Measurements from ENCODE around the gene SLC38A8. TPM values are rescaled to one million over a fixed set of nuclear protein-coding genes. Genes with fewer than 3 reads are reported as not detected.

Gene SLC38A8
- total RNA-seq, 1 experiment from 2014 or later = not detected

GRCh38 chr16:84048871-84049270 is 6.3 kb upstream of the SLC38A8 start:
- no peaks in the 10 kb centered on the region for H3K9me3 ChIP-seq (ENCODE audit: control insufficient read depth, insufficient read depth, low read depth, low read length)
- no TSS peak for BruUV-seq (replicated peaks)

GRCh38 chr16:84048270-84048669 is 5.7 kb upstream of the SLC38A8 start:
- DNase-seq (ENCODE audit: low read depth, low spot score) (no peak), ATAC-seq (no peak)
- TF ChIP-seq POLR2AphosphoS5 (IDR thresholded peaks at IDR 0.05; ENCODE audit: low read depth, low read length) (no peak), CTCF (IDR thresholded peaks at IDR 0.05) (no peak), REST (IDR thresholded peaks at IDR 0.05; ENCODE audit: insufficient read depth in 1 of 2, low read depth in 2 of 2, low read length in 1 of 2) (no peak), SIN3A (IDR thresholded peaks at IDR 0.05; ENCODE audit: borderline replicate concordance, insufficient read depth, low read depth, low read length) (no peak), TCF7L2 (IDR thresholded peaks at IDR 0.05; ENCODE audit: low read depth, low read length) (no peak)
- in situ Hi-C loops (cut with HindIII; ENCODE audit: low pct_unique_long_range_greater_than_20kb, low sequenced_read_pairs) = no loop called here
- no peaks in the 10 kb centered on the region for H3K27me3 ChIP-seq (ENCODE audit: control insufficient read depth, insufficient read depth, low read length)
- no peak overlapping the region for H3K4me3 ChIP-seq (ENCODE audit: low read depth in 2 of 2, low read length in 2 of 2)
- CTCF ChIA-PET = no interaction called here
- intact Hi-C loops (cut with micrococcal nuclease; ENCODE audit: unreplicated experiment) = no loop called here
- no peaks in the 10 kb centered on the region for H3K9me3 ChIP-seq (ENCODE audit: control insufficient read depth, insufficient read depth, low read depth, low read length)
- BruUV-seq (replicated peaks) = no TSS peak
- no peak overlapping the region for H3K27ac ChIP-seq (ENCODE audit: low read length)
- no peaks in the 10 kb centered on the region for H3K4me1 ChIP-seq (ENCODE audit: control insufficient read depth, insufficient read depth, low read length)
- POLR2A ChIA-PET = no interaction called here
- no peaks in the 10 kb centered on the region for H3K36me3 ChIP-seq (ENCODE audit: control insufficient read depth, insufficient read depth, low read length)

More at GRCh38 chr16:84048871-84049270, 6.3 kb upstream of the SLC38A8 start:
- ATAC-seq (no peak), DNase-seq (ENCODE audit: low read depth, low spot score) (no peak)
- CTCF ChIA-PET = no interaction called here
- Histone ChIP-seq H3K36me3 (ENCODE audit: control insufficient read depth, insufficient read depth, low read length) (no peaks in the 10 kb centered on the region), H3K27me3 (ENCODE audit: control insufficient read depth, insufficient read depth, low read length) (no peaks in the 10 kb centered on the region), H3K4me1 (ENCODE audit: control insufficient read depth, insufficient read depth, low read length) (no peaks in the 10 kb centered on the region), H3K4me3 (ENCODE audit: low read depth in 2 of 2, low read length in 2 of 2) (no peak overlapping the region), H3K27ac (ENCODE audit: low read length) (no peak overlapping the region)
- POLR2A ChIA-PET = no interaction called here
- in situ Hi-C loops (cut with HindIII; ENCODE audit: low pct_unique_long_range_greater_than_20kb, low sequenced_read_pairs) (no loop called here), intact Hi-C loops (cut with micrococcal nuclease; ENCODE audit: unreplicated experiment) (no loop called here)
- TF ChIP-seq REST (IDR thresholded peaks at IDR 0.05; ENCODE audit: insufficient read depth in 1 of 2, low read depth in 2 of 2, low read length in 1 of 2) (no peak), CTCF (IDR thresholded peaks at IDR 0.05) (no peak), SIN3A (IDR thresholded peaks at IDR 0.05; ENCODE audit: borderline replicate concordance, insufficient read depth, low read depth, low read length) (no peak)

Data from Panc1 (cell line).